GM12873 (cell line): ENCODE data around the gene PTPRN2.

Experiments used
- TF ChIP-seq, protein P1 (sequence below): IDR thresholded peaks from 2 replicates; pipeline ENCODE4 v1.5.1; 2012; ENCODE audit warnings: low read depth, mild to moderate bottlenecking, moderate library complexity, low read length, control low read depth; ENCODE audit not compliant: insufficient read depth; ENCODE audit errors: missing control alignments

PTPRN2 gene

GRCh38 chr7:158228131-158228530 is 359.5 kb downstream of the PTPRN2 start:
- TF ChIP-seq, protein P1, sequence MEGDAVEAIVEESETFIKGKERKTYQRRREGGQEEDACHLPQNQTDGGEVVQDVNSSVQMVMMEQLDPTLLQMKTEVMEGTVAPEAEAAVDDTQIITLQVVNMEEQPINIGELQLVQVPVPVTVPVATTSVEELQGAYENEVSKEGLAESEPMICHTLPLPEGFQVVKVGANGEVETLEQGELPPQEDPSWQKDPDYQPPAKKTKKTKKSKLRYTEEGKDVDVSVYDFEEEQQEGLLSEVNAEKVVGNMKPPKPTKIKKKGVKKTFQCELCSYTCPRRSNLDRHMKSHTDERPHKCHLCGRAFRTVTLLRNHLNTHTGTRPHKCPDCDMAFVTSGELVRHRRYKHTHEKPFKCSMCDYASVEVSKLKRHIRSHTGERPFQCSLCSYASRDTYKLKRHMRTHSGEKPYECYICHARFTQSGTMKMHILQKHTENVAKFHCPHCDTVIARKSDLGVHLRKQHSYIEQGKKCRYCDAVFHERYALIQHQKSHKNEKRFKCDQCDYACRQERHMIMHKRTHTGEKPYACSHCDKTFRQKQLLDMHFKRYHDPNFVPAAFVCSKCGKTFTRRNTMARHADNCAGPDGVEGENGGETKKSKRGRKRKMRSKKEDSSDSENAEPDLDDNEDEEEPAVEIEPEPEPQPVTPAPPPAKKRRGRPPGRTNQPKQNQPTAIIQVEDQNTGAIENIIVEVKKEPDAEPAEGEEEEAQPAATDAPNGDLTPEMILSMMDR, result no peak

GRCh38 chr7:158227258-158227984 is 360.2 kb downstream of the PTPRN2 start:
- TF ChIP-seq, protein P1, result no peak

GRCh38 chr7:158216198-158216597 is 371.4 kb downstream of the PTPRN2 start:
- TF ChIP-seq, protein P1, result no peak

- TF ChIP-seq, protein P1, result no peak
These were observed 378.2 kb downstream of the PTPRN2 start for GRCh38 chr7:158209435-158209834.

- TF ChIP-seq, protein P1, result no peak
These were observed 381.3 kb downstream of the PTPRN2 start for GRCh38 chr7:158206341-158206740.

DNA sequence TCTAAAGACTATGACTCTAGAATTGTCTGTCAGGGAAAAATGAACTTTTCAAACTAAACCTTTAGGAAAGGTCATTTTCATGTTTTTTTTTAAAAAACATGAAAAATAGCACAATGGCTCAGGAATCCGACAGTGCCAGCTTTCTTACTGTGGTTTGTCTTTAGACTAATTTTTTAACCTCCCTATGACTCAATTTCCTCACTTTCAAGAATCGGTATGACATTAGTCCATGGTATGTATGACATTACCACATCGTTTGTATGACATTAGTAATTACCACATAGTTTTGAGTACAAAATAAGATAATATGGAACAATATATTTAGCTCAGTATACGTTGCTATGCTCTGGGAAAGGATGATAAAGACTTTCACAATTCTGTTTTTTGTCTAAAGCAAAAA is 383.2 kb downstream of the PTPRN2 start:
- TF ChIP-seq, protein P1, result no peak

DNA sequence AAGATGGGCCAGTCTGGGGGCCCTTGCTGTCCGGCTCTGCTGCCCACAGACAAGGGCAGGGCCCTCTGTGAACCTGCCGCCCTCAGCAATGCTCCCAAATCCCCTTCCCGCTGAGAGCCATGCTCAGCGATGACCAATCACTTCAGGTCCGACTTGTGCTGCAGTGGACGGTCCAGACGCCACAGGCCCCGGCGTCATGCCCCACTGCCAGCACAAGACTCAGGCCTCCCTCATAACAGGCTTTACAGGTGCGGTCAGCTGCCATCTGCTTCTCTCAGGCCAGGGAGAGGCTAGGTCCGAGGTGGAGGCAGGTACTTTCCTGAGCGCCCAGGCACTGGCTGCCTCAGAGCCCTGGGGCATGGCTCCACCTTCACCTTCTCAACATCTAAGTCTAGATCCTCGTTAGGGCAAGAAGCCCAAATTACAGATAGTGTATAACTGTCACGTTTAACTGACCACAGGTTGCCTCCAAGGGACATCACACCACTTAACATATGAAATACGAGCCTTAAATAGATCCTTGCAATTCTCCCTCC is 393.2 kb downstream of the PTPRN2 start:
- TF ChIP-seq, protein P1, result no peak
